Stimulated activated naive CD8-positive, alpha-beta T cell treated with anti-CD3 and anti-CD28 coated beads, Interleukin-15, Interleukin-2, amounts not matched to agents 100 U/mL and 50 U/mL, for 24 hours (primary cell): ENCODE measurements around the gene PRR15L.
"Not testable (repeated sequence)": the region's sequence is repeated elsewhere in the genome, so short reads cannot be mapped to it uniquely, and the experiment has no call there.

Source experiments
- ATAC-seq: fragments of 150-1000 bp; cut with Tn5 transposase; one replicate; pipeline ENCODE4 v1.10.0; 2021
- DNase-seq: peaks from one replicate; pipeline ENCODE4 v3.0.0; 2021

The PRR15L gene

GRCh38 chr17:47935468-47935867 is 22.2 kb downstream of the PRR15L start:
- DNase-seq, ATAC-seq: not testable (repeated sequence)

- ATAC-seq = no peak
- no peak for DNase-seq
Measured at GRCh38 chr17:47934856-47935255, 22.8 kb downstream of the PRR15L start.

- ATAC-seq (no peak), DNase-seq (no peak)
Measured at GRCh38 chr17:47931848-47932247, 25.8 kb downstream of the PRR15L start.

GRCh38 chr17:47929218-47930000 is 28.3 kb downstream of the PRR15L start:
- DNase-seq (no peak), ATAC-seq (no peak)

GRCh38 chr17:47928415-47928814 is 29.3 kb downstream of the PRR15L start:
- DNase-seq = no peak
- no peak for ATAC-seq

- no peak for ATAC-seq
- no peak for DNase-seq
Measured at GRCh38 chr17:47927821-47928400, 29.8 kb downstream of the PRR15L start.

- ATAC-seq (no peak), DNase-seq (no peak)
Measured at GRCh38 chr17:47925678-47925988, 32.0 kb downstream of the PRR15L start.

- DNase-seq (no peak), ATAC-seq (no peak)
Measured at GRCh38 chr17:47924785-47925677, 32.7 kb downstream of the PRR15L start.

- ATAC-seq, DNase-seq: not testable (repeated sequence)
Measured at GRCh38 chr17:47919889-47920288, 37.8 kb downstream of the PRR15L start.

- ATAC-seq (no peak), DNase-seq (no peak)
Measured at GRCh38 chr17:47918991-47919390, 38.7 kb downstream of the PRR15L start.

- ATAC-seq (no peak), DNase-seq (no peak)
Measured at GRCh38 chr17:47918006-47918405, 39.7 kb downstream of the PRR15L start.

GRCh38 chr17:47917581-47917980 is 40.1 kb downstream of the PRR15L start:
- ATAC-seq (no peak), DNase-seq (no peak)

GRCh38 chr17:47916489-47917208 is 41.0 kb downstream of the PRR15L start:
- ATAC-seq = no peak
- no peak for DNase-seq

GRCh38 chr17:47915776-47916398 is 41.8 kb downstream of the PRR15L start:
- DNase-seq = no peak
- ATAC-seq = no peak

GRCh38 chr17:47914306-47914948 is 43.3 kb downstream of the PRR15L start:
- ATAC-seq = no peak

GRCh38 chr17:47913050-47913449 is 44.6 kb downstream of the PRR15L start:
- ATAC-seq = no peak
- DNase-seq = no peak

More at GRCh38 chr17:47914306-47914948, 43.3 kb downstream of the PRR15L start:
- no peak for DNase-seq

GRCh38 chr17:47907932-47908562 is 49.6 kb downstream of the PRR15L start:
- ATAC-seq (no peak), DNase-seq (no peak)

- DNase-seq (no peak), ATAC-seq (no peak)
Measured at GRCh38 chr17:47906443-47906842, 51.2 kb downstream of the PRR15L start.

- DNase-seq (no peak), ATAC-seq (no peak)
Measured at GRCh38 chr17:47905221-47905733, 52.4 kb downstream of the PRR15L start.

GRCh38 chr17:47902039-47902744 is 55.5 kb downstream of the PRR15L start:
- no peak for ATAC-seq
- no peak for DNase-seq
